DOHH2 (cell line): Measurements from ENCODE around the gene AKNA.

Experiments
- EZH2phosphoT487 ChIP-seq: fragments of 200-600 bp; sonication (generic); IDR thresholded peaks from 2 replicates; pipeline ENCODE4 v1.6.1; 2017; ENCODE audit warnings: borderline replicate concordance, mild to moderate bottlenecking, antibody characterized with exemption, low read length, moderate library complexity, mixed read lengths
- TF ChIP-seq, protein P1 (sequence below): fragments of 200-600 bp; sonication (generic); IDR thresholded peaks from one replicate; pipeline ENCODE4 v1.5.1; 2014; ENCODE audit warnings: antibody characterized with exemption, mild to moderate bottlenecking, low read depth, low read length; ENCODE audit not compliant: poor library complexity, severe bottlenecking

DNA sequence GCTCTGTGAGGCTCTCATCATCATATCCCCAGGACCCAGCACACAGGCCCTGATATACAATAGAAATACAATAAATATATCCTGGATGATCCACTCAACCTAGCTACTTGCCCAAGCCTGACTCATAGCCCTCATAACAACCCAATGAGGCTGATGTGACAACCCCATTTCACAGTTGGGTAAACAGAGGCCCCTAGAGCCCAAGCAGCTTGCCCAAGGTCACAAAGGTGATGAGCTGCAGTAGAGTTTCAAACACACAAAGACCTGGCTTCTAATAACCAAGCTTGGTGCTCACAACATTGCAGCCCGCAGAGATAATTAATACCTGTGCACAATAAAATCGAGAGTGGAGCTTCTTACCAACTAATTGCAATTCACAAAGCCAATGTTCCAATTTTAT, 3.2 kb upstream of the AKNA start:
- TF ChIP-seq, protein P1, sequence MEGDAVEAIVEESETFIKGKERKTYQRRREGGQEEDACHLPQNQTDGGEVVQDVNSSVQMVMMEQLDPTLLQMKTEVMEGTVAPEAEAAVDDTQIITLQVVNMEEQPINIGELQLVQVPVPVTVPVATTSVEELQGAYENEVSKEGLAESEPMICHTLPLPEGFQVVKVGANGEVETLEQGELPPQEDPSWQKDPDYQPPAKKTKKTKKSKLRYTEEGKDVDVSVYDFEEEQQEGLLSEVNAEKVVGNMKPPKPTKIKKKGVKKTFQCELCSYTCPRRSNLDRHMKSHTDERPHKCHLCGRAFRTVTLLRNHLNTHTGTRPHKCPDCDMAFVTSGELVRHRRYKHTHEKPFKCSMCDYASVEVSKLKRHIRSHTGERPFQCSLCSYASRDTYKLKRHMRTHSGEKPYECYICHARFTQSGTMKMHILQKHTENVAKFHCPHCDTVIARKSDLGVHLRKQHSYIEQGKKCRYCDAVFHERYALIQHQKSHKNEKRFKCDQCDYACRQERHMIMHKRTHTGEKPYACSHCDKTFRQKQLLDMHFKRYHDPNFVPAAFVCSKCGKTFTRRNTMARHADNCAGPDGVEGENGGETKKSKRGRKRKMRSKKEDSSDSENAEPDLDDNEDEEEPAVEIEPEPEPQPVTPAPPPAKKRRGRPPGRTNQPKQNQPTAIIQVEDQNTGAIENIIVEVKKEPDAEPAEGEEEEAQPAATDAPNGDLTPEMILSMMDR: no peak
- TF ChIP-seq EZH2phosphoT487: no peak
